Astrocyte of the cerebellum (primary cell): ENCODE data around the gene NSMCE1.

Experiments used
- DNase-seq: peaks from one replicate; pipeline ENCODE4 v3.0.0-alpha.2; 2011; ENCODE audit warnings: low read depth
- H3K4me3 ChIP-seq: 2 replicates; pipeline ENCODE4 v1.5.1; 2011; ENCODE audit warnings: mild to moderate bottlenecking, low read depth, low read length, moderate library complexity
- CTCF ChIP-seq: IDR thresholded peaks from 2 replicates; pipeline ENCODE4 v1.5.1; 2012; ENCODE audit warnings: low read length, low read depth, moderate library complexity, mild to moderate bottlenecking; ENCODE audit errors: missing control alignments
- in situ Hi-C: cut with HindIII; loops from 2 replicates; pipeline ENCODE4 v1.10.0; 2017; ENCODE audit warnings: low sequenced_read_pairs

The NSMCE1 gene

GRCh38 chr16:27232061-27232900 lies 36.3 kb downstream of the NSMCE1 start:
- TF ChIP-seq CTCF = no peak
- in situ Hi-C loops = no loop called here
- no peak for DNase-seq
- H3K4me3 ChIP-seq = no peak overlapping the region

- no peak overlapping the region for H3K4me3 ChIP-seq
- DNase-seq = no peak
- in situ Hi-C loops = no loop called here
- TF ChIP-seq CTCF = no peak
These were observed 36.9 kb downstream of the NSMCE1 start for GRCh38 chr16:27231692-27232060.

- in situ Hi-C loops = no loop called here
- no peak for DNase-seq
- no peak for TF ChIP-seq CTCF
- no peak overlapping the region for H3K4me3 ChIP-seq
These were observed 38.0 kb downstream of the NSMCE1 start for GRCh38 chr16:27230562-27231001.

GRCh38 chr16:27229891-27230470 lies 38.6 kb downstream of the NSMCE1 start:
- no peak for TF ChIP-seq CTCF
- no peak for DNase-seq
- in situ Hi-C loops = no loop called here
- no peak overlapping the region for H3K4me3 ChIP-seq

- no peak overlapping the region for H3K4me3 ChIP-seq
- DNase-seq = no peak
- no peak for TF ChIP-seq CTCF
- in situ Hi-C loops = no loop called here
These were observed 39.7 kb downstream of the NSMCE1 start for GRCh38 chr16:27228621-27229501.

GRCh38 chr16:27228045-27228444 lies 40.5 kb downstream of the NSMCE1 start:
- DNase-seq = no peak
- no peak overlapping the region for H3K4me3 ChIP-seq
- no peak for TF ChIP-seq CTCF
- in situ Hi-C loops = no loop called here
